Middle frontal gyrus (tissue), 1 donor: ENCODE data around the gene TAS2R3.
A peak's percentile ranks its signal among the peaks of the same experiment; 100 is the strongest.
"Not testable (repeated sequence)": the region's sequence is repeated elsewhere in the genome, so short reads cannot be mapped to it uniquely, and the experiment has no call there.

ENCODE experiments used
- DNase-seq: peaks from one replicate; pipeline ENCODE4 v3.0.0-alpha.2; 2015; ENCODE audit warnings: low spot score; ENCODE audit errors: extremely low spot score

Gene TAS2R3, protein sequence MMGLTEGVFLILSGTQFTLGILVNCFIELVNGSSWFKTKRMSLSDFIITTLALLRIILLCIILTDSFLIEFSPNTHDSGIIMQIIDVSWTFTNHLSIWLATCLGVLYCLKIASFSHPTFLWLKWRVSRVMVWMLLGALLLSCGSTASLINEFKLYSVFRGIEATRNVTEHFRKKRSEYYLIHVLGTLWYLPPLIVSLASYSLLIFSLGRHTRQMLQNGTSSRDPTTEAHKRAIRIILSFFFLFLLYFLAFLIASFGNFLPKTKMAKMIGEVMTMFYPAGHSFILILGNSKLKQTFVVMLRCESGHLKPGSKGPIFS

GRCh38 chr7:141763797-141764196 lies at the start of gene TAS2R3:
TAS2R3 (plus strand) TSS chr7:141764097; CDS start chr7:141764159, 62 bp downstream.
- DNase-seq, result no peak

DNA sequence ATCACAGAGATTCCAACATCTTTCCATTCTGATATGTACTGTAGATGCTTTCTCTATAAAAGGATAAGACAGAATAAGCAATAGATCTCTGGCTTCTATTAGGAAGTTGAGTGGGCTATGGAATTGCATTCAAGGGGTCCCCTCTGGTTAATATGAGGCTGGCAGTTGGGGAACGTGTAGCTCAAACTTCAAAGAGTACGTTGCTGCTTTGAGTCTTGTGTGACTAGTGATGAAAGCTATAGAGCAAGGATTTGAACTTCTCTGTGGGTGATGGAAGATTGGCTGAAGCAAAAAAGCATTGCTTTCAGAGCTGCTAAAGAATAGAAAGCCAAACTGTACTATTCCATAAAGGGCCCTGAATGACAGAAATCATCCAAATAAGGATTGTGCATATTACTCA lies 49.3 kb upstream of the TAS2R3 start:
- DNase-seq, result no peak

- DNase-seq, result no peak
These were observed 48.9 kb upstream of the TAS2R3 start for GRCh38 chr7:141715018-141715417.

- no peak for DNase-seq
These were observed 47.9 kb upstream of the TAS2R3 start for GRCh38 chr7:141715794-141716689.

DNA sequence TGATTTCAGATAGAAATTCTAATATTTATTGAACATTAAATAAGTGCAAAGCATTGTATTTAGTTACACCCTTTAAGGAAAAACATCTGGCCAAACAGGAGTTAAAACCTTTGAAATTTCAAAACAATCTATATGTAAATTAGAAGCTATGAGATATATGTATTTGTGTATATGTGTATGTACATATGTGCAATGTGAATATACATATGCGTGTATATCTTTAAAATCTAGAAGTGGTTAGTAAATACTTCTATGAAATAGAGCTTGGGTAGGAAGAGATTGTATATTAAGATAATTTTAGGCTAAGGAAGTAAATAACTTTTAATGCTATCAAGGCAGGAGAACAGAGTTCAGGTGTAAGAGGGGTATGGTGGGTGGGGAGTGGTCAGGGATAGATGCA lies 46.4 kb upstream of the TAS2R3 start:
- DNase-seq, result no peak

DNA sequence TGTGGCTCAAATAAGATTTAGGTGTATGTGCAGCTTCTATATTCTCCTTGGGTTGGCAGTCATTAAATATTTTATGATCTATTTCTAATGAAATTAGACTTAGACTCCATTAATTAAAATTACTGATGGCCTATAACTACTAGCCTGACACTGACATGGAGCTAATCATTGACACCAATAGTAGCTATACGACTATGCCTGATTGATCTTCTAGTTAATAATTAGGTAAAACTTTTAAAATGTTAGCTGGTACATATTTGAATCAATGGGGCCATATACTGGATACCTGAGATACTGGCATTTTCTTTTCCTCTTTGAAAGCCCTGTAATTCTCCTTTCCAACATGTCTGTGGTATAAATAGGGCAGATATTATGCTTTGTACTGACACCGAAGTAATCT lies 41.4 kb upstream of the TAS2R3 start:
- DNase-seq, result no peak

- DNase-seq, result no peak
These were observed 34.9 kb upstream of the TAS2R3 start for GRCh38 chr7:141729020-141729419.

DNA sequence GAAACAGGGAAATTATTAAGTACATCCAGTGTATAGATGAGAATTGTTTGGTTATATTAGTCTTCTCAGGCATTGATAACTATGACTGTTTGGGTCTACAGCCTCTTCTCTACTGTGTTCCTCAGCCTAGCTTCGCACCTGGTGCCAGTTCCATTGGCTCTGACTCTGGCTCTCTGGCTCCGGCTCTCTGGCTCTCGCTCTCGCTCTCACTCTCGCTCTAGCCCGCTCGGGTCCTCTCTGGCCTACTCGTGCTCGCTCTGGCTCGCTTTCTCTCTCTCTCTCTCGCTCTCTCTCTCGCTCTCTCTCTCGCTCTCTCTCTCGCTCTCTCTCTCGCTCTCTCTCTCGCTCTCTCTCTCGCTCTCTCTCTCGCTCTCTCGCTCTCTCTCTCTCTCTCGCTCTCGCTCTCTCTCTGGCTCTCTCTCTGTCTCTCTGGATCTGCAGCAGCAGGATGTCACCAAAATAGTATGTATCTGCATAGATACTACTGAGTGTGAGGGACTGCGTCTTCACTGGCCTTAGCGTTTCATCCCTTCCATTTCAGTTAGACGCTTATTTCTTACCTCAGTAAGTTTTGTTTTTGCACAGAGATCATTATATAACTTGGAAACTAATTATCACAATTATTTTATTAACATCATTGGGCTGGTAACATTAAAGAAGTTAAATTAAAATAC lies 32.3 kb upstream of the TAS2R3 start:
- DNase-seq, result no peak

DNA sequence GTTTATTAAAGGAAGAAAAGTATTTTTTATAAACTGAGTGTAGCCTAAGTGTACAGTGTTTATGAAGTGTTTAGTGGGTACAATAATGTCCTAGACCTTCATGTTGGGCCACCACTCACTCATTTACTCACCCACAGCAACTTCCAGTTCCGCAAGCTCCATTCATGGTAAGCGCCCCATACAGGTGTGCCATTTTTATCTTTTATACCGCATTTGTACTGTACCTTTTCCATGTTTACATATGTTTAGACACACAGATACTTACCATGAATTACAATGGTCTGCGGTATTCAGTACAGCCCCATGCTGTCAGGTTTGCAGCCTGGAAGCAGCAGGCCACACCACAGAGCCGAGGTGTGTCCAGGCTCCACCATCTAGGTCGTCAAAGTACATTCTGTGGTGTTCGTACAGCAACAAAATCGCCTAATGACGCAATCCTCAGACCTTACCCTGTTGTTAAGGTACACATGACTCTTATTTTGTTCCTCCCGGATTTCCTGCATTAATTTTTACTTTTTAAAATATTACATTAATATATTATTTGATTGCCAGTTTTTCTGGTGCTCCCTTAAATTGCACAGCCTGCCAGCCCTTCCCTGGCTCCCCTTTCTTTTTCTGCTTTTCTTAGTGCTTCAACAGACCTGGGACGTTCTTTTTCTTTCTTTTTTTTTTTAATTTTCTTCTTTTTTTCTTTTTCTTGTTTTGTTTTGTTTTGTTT lies 26.6 kb upstream of the TAS2R3 start:
- no peak for DNase-seq

DNA sequence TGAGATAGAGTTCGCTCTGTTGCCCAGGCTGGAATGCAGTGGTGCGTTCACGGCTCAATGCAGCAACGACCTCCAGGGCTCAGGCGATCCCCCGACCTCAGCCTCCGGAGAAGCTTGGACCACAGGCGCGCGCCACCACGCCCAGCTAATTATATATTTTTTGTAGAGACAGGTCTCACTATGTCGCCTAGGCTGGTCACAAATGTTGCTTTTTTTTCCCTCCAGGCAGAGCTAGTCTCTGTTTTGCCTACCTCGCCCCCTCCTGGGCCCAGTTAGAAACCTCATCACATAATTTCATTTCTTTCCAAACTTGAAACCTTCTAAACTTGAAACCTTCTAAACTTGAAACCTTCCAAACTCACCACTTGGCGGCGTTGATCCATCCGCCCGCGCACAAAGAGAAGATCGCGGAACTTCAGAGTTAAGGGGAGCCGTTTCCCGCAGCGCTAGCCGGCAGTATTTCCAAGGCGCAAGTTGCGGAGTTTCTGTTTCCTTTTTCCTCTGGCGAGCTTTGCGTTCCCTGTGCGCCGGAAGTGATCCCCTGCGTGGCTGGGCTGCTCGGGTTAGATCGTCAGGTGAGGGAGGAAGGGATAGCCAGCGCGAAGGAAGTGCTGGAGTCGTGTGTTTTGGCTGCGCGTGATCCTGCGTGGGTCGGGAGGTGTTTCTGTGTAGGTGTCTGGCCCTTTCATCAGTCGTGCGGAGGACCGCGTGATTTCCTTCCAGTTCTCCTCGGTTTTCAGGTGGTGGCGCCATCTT lies 25.9 kb upstream of the TAS2R3 start, which contains the start of gene SSBP1:
Gene SSBP1, plus strand, starts transcription at position 523 of the 756 bp plus-strand sequence. CDS start 809 bp downstream, outside the sequence.
- peak; percentile 94 for DNase-seq

- DNase-seq, result no peak
These were observed 25.3 kb upstream of the TAS2R3 start for GRCh38 chr7:141738592-141739013.

- no peak for DNase-seq
These were observed 24.6 kb upstream of the TAS2R3 start for GRCh38 chr7:141739250-141739649.

GRCh38 chr7:141742229-141742628 lies 21.7 kb upstream of the TAS2R3 start:
- no peak for DNase-seq

DNA sequence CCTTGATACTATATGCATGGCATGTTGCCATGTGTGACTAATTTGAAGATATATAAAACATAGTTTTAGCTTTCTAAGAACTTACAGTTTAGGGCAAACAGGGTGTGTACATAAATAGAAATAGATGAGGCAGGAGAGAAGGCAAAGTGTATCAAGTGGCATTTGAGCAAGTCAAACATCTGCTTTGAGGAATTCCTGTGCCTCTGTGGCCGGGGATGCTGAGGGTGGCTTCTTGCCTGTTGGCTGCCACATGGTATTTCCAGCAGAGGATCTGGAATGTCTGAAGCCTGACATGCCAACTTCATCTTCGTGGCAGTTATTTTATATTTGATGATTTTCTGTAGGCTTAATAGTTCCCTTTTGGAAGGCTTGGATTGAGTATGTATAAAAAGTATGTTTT lies 19.8 kb upstream of the TAS2R3 start:
- DNase-seq, result no peak

- no peak for DNase-seq
These were observed 15.5 kb upstream of the TAS2R3 start for GRCh38 chr7:141748396-141748795.

- DNase-seq, result not testable (repeated sequence)
These were observed 12.0 kb upstream of the TAS2R3 start for GRCh38 chr7:141751904-141752303.

DNA sequence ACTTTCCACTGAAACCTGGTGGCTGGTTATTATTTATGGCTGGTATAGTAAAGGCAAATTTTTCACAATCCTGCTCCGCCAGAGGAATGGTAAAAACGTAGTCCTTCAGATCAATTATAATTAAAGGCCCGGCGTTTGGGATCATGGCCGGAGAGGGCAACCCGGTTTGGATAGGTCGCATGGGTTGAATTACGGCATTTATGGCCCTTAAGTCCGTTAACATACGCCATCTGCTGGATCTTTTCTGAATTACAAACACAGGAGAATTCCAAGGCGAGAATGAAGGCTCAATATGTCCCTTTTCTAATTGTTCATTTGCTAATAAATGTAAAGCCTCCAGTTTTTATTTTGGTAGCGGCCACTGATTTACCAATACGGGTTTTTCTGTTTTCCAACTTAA lies 11.3 kb upstream of the TAS2R3 start:
- no peak for DNase-seq

GRCh38 chr7:141754939-141755338 lies 9.0 kb upstream of the TAS2R3 start:
- no peak for DNase-seq

DNA sequence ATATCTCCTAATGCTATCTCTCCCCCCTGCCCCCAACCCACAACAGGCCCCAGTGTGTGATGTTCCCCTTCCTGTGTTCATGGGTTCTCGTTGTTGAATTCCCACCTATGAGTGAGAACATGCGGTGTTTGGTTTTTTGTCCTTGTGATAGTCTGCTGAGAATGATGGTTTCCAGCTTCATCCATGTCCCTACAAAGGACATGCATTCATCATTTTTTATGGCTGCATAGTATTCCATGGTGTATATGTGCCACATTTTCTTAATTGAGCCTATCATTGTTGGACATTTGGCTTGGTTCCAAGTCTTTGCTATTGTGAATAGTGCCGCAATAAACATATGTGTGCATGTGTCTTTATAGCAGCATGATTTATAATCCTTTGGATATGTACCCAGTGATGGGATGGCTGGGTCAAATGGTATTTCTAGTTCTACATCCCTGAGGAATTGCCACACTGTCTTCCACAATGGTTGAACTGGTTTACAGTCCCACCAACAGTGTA lies 6.2 kb downstream of the TAS2R3 start:
- not testable (repeated sequence) for DNase-seq

- no peak for DNase-seq
These were observed 12.5 kb downstream of the TAS2R3 start, which contains the start of gene TAS2R4 for GRCh38 chr7:141776374-141776773. TAS2R4 (plus strand) TSS chr7:141776674; CDS start chr7:141778489, 1,815 bp downstream.
